K562 (cell line): ENCODE measurements around the gene HAPLN1.

Source experiments
- BCL6 ChIP-seq: fragments of 250-450 bp; sonication (Bioruptor Pico); IDR thresholded peaks from 2 replicates; pipeline ENCODE4 v1.4.0; 2020
- DPF2 ChIP-seq: fragments of 450-650 bp; IDR thresholded peaks from 2 replicates; pipeline ENCODE4 v1.6.1; 2016
- MCM5 ChIP-seq: fragments of 450-650 bp; IDR thresholded peaks from 2 replicates; pipeline ENCODE4 v1.6.1; 2016; ENCODE audit warnings: low read depth
- MXI1 ChIP-seq: IDR thresholded peaks from 2 replicates; pipeline ENCODE4 v1.6.1; 2011; ENCODE audit warnings: low read depth, mild to moderate bottlenecking, improper control_type of control experiment, low read length
- POLR2AphosphoS2 ChIP-seq: IDR thresholded peaks from 2 replicates; pipeline ENCODE4 v1.6.1; 2012; ENCODE audit warnings: low read length, improper control_type of control experiment
- U2AF1 ChIP-seq: fragments of 200-400 bp; formaldehyde crosslinking; optimal IDR thresholded peaks from 2 replicates; pipeline ENCODE3; 2017; ENCODE audit warnings: mild to moderate bottlenecking, low read depth, low read length, moderate library complexity
- ZBTB1 ChIP-seq: sonication (generic); formaldehyde crosslinking; IDR thresholded peaks from 2 replicates; pipeline ENCODE4 v1.8.1; 2023; ENCODE audit warnings: missing genetic modification reagents, low read depth, mild to moderate bottlenecking, borderline replicate concordance
- ZNF124 ChIP-seq: sonication (generic); formaldehyde crosslinking; IDR thresholded peaks from 2 replicates; pipeline ENCODE4 v1.8.1; 2022; ENCODE audit warnings: missing genetic modification reagents
- ZNF263 ChIP-seq: sonication (generic); formaldehyde crosslinking; IDR thresholded peaks from 2 replicates; pipeline ENCODE4 v1.8.0; 2022; ENCODE audit warnings: mild to moderate bottlenecking, missing genetic modification reagents, borderline replicate concordance
- ZNF3 ChIP-seq: fragments of 250-450 bp; sonication (Bioruptor Pico); IDR thresholded peaks from 2 replicates; pipeline ENCODE4 v1.5.0; 2021; ENCODE audit warnings: mild to moderate bottlenecking, moderate library complexity
- TF ChIP-seq, protein P1 (sequence below), 3 experiments: IDR thresholded peaks in 2 of 3; conservative IDR thresholded peaks in 1 of 3; 2 replicates each; pipeline ENCODE4 v1.5.1; 2011 to 2012; ENCODE audit warnings: low read length in 3 of 3, mild to moderate bottlenecking in 3 of 3, control low read depth in 2 of 3, improper control_type of control experiment in 1 of 3, inconsistent platforms in 1 of 3, low read depth in 1 of 3, mixed read lengths in 1 of 3, moderate library complexity in 1 of 3; ENCODE audit not compliant: insufficient read depth in 2 of 3
- TF ChIP-seq, protein P2 (sequence below), 2 experiments: fragments of 450-650 bp in 1 of 2; sonication (generic) in 1 of 2; formaldehyde crosslinking in 1 of 2; IDR thresholded peaks in 1 of 2; conservative IDR thresholded peaks in 1 of 2; 2 replicates each; pipeline versions ENCODE4 v1.6.1 to v1.8.1; 2016 to 2023; ENCODE audit warnings: mild to moderate bottlenecking in 2 of 2, moderate library complexity in 2 of 2, inconsistent platforms in 1 of 2, missing genetic modification reagents in 1 of 2
- TF ChIP-seq, protein P3 (sequence below): sonication (generic); formaldehyde crosslinking; IDR thresholded peaks from 2 replicates; pipeline ENCODE4 v1.5.0; 2020; ENCODE audit warnings: missing genetic modification reagents
- TF ChIP-seq, protein P4 (sequence below), 2 experiments: fragments of 450-650 bp; formaldehyde crosslinking in 1 of 2; IDR thresholded peaks; 2 replicates each; pipeline versions ENCODE4 v1.4.0 to v1.6.1; 2014 to 2020; ENCODE audit warnings: mild to moderate bottlenecking in 2 of 2, borderline replicate concordance in 1 of 2, low read depth in 1 of 2

DNA sequence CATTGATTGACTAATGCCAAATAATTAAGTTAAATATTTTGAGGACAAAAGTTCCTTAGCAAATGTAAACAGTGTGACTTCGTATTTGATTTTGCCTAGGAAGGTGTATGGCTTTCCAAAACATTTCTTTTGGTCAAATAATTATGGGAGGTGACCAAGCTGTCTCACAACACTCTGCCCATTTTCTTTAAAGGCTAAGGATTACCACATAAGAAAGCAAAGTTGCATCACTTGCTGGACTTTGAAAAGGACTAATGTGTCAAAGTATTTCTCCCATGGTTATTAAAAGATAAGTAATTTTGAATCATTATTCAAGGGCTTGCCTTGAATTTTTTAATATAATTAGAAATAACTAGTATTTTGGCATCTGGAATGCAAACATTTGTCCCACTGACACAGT lies 74.7 kb downstream of the HAPLN1 start:
- no peak for TF ChIP-seq ZBTB1 (CRISPR knock-in tag)
- TF ChIP-seq, protein P1, sequence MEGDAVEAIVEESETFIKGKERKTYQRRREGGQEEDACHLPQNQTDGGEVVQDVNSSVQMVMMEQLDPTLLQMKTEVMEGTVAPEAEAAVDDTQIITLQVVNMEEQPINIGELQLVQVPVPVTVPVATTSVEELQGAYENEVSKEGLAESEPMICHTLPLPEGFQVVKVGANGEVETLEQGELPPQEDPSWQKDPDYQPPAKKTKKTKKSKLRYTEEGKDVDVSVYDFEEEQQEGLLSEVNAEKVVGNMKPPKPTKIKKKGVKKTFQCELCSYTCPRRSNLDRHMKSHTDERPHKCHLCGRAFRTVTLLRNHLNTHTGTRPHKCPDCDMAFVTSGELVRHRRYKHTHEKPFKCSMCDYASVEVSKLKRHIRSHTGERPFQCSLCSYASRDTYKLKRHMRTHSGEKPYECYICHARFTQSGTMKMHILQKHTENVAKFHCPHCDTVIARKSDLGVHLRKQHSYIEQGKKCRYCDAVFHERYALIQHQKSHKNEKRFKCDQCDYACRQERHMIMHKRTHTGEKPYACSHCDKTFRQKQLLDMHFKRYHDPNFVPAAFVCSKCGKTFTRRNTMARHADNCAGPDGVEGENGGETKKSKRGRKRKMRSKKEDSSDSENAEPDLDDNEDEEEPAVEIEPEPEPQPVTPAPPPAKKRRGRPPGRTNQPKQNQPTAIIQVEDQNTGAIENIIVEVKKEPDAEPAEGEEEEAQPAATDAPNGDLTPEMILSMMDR (IDR thresholded peaks at IDR 0.05 in 2 of 3, conservative IDR thresholded peaks at IDR 0.05 in 1 of 3; ENCODE audit: insufficient read depth in 2 of 3, low read depth in 1 of 3, low read length in 3 of 3), result no peak
- TF ChIP-seq, protein P2, sequence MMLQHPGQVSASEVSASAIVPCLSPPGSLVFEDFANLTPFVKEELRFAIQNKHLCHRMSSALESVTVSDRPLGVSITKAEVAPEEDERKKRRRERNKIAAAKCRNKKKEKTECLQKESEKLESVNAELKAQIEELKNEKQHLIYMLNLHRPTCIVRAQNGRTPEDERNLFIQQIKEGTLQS (IDR thresholded peaks at IDR 0.05), result peak; percentile 39; the same call in 1 of the 2 replicates
- TF ChIP-seq, protein P2 (CRISPR knock-in tag; conservative IDR thresholded peaks at IDR 0.05), result no peak
- no peak for TF ChIP-seq POLR2AphosphoS2
- no peak for TF ChIP-seq U2AF1
- TF ChIP-seq ZNF263, result no peak
- TF ChIP-seq, protein P3, sequence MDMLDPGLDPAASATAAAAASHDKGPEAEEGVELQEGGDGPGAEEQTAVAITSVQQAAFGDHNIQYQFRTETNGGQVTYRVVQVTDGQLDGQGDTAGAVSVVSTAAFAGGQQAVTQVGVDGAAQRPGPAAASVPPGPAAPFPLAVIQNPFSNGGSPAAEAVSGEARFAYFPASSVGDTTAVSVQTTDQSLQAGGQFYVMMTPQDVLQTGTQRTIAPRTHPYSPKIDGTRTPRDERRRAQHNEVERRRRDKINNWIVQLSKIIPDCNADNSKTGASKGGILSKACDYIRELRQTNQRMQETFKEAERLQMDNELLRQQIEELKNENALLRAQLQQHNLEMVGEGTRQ, result no peak
- TF ChIP-seq MXI1, result no peak
- TF ChIP-seq, protein P4, sequence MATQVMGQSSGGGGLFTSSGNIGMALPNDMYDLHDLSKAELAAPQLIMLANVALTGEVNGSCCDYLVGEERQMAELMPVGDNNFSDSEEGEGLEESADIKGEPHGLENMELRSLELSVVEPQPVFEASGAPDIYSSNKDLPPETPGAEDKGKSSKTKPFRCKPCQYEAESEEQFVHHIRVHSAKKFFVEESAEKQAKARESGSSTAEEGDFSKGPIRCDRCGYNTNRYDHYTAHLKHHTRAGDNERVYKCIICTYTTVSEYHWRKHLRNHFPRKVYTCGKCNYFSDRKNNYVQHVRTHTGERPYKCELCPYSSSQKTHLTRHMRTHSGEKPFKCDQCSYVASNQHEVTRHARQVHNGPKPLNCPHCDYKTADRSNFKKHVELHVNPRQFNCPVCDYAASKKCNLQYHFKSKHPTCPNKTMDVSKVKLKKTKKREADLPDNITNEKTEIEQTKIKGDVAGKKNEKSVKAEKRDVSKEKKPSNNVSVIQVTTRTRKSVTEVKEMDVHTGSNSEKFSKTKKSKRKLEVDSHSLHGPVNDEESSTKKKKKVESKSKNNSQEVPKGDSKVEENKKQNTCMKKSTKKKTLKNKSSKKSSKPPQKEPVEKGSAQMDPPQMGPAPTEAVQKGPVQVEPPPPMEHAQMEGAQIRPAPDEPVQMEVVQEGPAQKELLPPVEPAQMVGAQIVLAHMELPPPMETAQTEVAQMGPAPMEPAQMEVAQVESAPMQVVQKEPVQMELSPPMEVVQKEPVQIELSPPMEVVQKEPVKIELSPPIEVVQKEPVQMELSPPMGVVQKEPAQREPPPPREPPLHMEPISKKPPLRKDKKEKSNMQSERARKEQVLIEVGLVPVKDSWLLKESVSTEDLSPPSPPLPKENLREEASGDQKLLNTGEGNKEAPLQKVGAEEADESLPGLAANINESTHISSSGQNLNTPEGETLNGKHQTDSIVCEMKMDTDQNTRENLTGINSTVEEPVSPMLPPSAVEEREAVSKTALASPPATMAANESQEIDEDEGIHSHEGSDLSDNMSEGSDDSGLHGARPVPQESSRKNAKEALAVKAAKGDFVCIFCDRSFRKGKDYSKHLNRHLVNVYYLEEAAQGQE (IDR thresholded peaks at IDR 0.05; ENCODE audit: borderline replicate concordance), result no peak
- TF ChIP-seq, protein P4 (CRISPR knock-in tag; IDR thresholded peaks at IDR 0.05; ENCODE audit: low read depth), result no peak
- no peak for TF ChIP-seq MCM5
- TF ChIP-seq DPF2, result no peak
- no peak for TF ChIP-seq ZNF124
- no peak for TF ChIP-seq ZNF3 (CRISPR knock-in tag)
- TF ChIP-seq BCL6 (CRISPR knock-in tag), result no peak
